Caco-2 (cell line): ENCODE measurements around the gene CDK5RAP3. TPM values are rescaled to one million over a fixed set of nuclear protein-coding genes. Genes with fewer than 3 reads are reported as not detected.

Source experiments
- Bru-seq: library from RNA; stranded (reverse); fragments of 400-500 nt; gene quantifications from one replicate; lab custom pipeline; 2021; lab: Mats Ljungman, UMichigan
- BruChase-seq, 2 experiments: library from RNA; stranded (reverse); fragments of 400-500 nt; gene quantifications; one replicate each; lab custom pipeline; 2021; lab: Mats Ljungman, UMichigan
- BruUV-seq: library from RNA; stranded (reverse); fragments of 400-500 nt; replicated peaks from 2 replicates; lab custom pipeline; 2021; lab: Mats Ljungman, UMichigan
- CTCF ChIA-PET: fragments of 300-600 bp; sonication (Branson Sonifier 250); formaldehyde crosslinking; loops from one replicate; lab custom pipeline; 2022; ENCODE audit warnings: antibody characterized with exemption; lab: Charles Lee
- POLR2A ChIA-PET: fragments of 300-600 bp; sonication (Branson Sonifier 250); formaldehyde crosslinking; loops from one replicate; lab custom pipeline; 2022; ENCODE audit warnings: antibody characterized with exemption; lab: Charles Lee
- DNase-seq, 2 experiments: peaks; one replicate each; pipeline versions ENCODE4 v3.0.0 to v3.0.0-alpha.2; 2020 to 2022
- H3K27me3 ChIP-seq: replicated peaks from 2 replicates; pipeline ENCODE4 v1.6.0; 2011; ENCODE audit warnings: low read length; ENCODE audit not compliant: control insufficient read depth, insufficient read depth
- H3K36me3 ChIP-seq: 2 replicates; pipeline ENCODE4 v1.5.1; 2011; ENCODE audit warnings: low read length; ENCODE audit not compliant: control insufficient read depth, insufficient read depth
- H3K4me1 ChIP-seq: fragments of 250-450 bp; sonication (Bioruptor Pico); 2 replicates; pipeline ENCODE4 v1.5.1; 2020; ENCODE audit warnings: mild to moderate bottlenecking
- H3K4me3 ChIP-seq: 2 replicates; pipeline ENCODE4 v1.5.1; 2011; ENCODE audit warnings: low read depth, mild to moderate bottlenecking, control low read depth, low read length
- H3K9me3 ChIP-seq: fragments of 250-450 bp; sonication (Bioruptor Pico); 2 replicates; pipeline ENCODE4 v1.5.1; 2020; ENCODE audit warnings: mild to moderate bottlenecking, moderate library complexity
- H3K27ac Mint-ChIP-seq: one replicate; pipeline ENCODE4 v1.8.0; 2022; ENCODE audit warnings: mixed read lengths; ENCODE audit not compliant: unreplicated experiment
- H3K27me3 Mint-ChIP-seq: one replicate; pipeline ENCODE4 v1.8.0; 2022; ENCODE audit warnings: mixed read lengths; ENCODE audit not compliant: insufficient read depth, unreplicated experiment
- H3K36me3 Mint-ChIP-seq: one replicate; pipeline ENCODE4 v1.8.0; 2022; ENCODE audit warnings: mild to moderate bottlenecking, mixed read lengths; ENCODE audit not compliant: insufficient read depth, unreplicated experiment
- H3K4me1 Mint-ChIP-seq: one replicate; pipeline ENCODE4 v1.8.0; 2022; ENCODE audit warnings: low read depth, mixed read lengths; ENCODE audit not compliant: unreplicated experiment
- H3K4me3 Mint-ChIP-seq: one replicate; pipeline ENCODE4 v1.8.0; 2022; ENCODE audit warnings: mild to moderate bottlenecking, moderate library complexity, mixed read lengths; ENCODE audit not compliant: unreplicated experiment
- H3K9me3 Mint-ChIP-seq: one replicate; pipeline ENCODE4 v1.8.0; 2022; ENCODE audit warnings: mixed read lengths; ENCODE audit not compliant: unreplicated experiment
- intact Hi-C: fragments of 100-400 bp; cut with micrococcal nuclease; formaldehyde crosslinking; loops from one replicate; pipeline ENCODE4 v1.10.0; 2022; ENCODE audit not compliant: unreplicated experiment
- long read RNA-seq: library from polyadenylated mRNA; stranded (forward); transcript quantifications from one replicate; pipeline ENCODE4 v2.0.0, GENCODE V29; 2022
- total RNA-seq: library from RNA; stranded (reverse); gene quantifications from 2 replicates; pipeline ENCODE4 v1.2.3, GENCODE V29; 2022
- TF ChIP-seq, protein P1 (sequence below), 2 experiments: fragments of 200-600 bp in 1 of 2; IDR thresholded peaks; 1 replicate in 1 of 2; 2 replicates in 1 of 2; pipeline versions ENCODE4 v1.5.1 to v1.8.0; 2011 to 2022; ENCODE audit warnings: antibody characterized with exemption in 1 of 2, control low read depth in 1 of 2, inconsistent platforms in 1 of 2, low read depth in 1 of 2, low read length in 1 of 2, mild to moderate bottlenecking in 1 of 2, moderate library complexity in 1 of 2; ENCODE audit not compliant: insufficient read depth in 1 of 2, severe bottlenecking in 1 of 2, unreplicated experiment in 1 of 2

CDK5RAP3 gene
- total RNA-seq (425 and 427 TPM in 2 replicates), Bru-seq, nascent RNA (percentile 83 among the genes with signal in this experiment), BruChase-seq, experiment 1, labeled RNA remaining after a 2-hour chase (percentile 93 among the genes with signal in this experiment), BruChase-seq, experiment 2, labeled RNA remaining after a 6-hour chase (percentile 97 among the genes with signal in this experiment)
- long read RNA-seq, transcript CDK5RAP3-217 (13 exons, 2,609 nt), result minor isoform, 5 of 569 reads
- long read RNA-seq, transcript CDK5RAP3-201 (14 exons, 1,866 nt), result major isoform, 222 of 569 reads
- long read RNA-seq, transcript CDK5RAP3-231 (12 exons, 2,759 nt), result minor isoform, 117 of 569 reads
- long read RNA-seq, partial matches to known transcripts, result 112 of 569 reads
- long read RNA-seq, other reads (novel, unspliced or antisense), result 106 of 569 reads

GRCh38 chr17:47970725-47971499 lies at the start of gene CDK5RAP3:
Gene CDK5RAP3, plus strand, starts transcription at chr17:47971113. Its CDS starts 34 bp downstream, at chr17:47971147.
- Mint-ChIP-seq H3K27ac (peak within 1 kb of the TSS; percentile 92), H3K9me3 (no peaks in the 10 kb centered on the region), H3K27me3 (no peaks in the 10 kb centered on the region), H3K36me3 (peaks cover 24% of the 10 kb centered on the region), H3K4me3 (peak within 1 kb of the TSS; percentile 94), H3K4me1 (peaks cover 30% of the 10 kb centered on the region)
- peak; percentile 100 for DNase-seq
- no peaks in the 10 kb centered on the region for H3K9me3 ChIP-seq
- no peaks in the 10 kb centered on the region for H3K27me3 ChIP-seq
- no TSS peak for BruUV-seq
- TF ChIP-seq, protein P1, sequence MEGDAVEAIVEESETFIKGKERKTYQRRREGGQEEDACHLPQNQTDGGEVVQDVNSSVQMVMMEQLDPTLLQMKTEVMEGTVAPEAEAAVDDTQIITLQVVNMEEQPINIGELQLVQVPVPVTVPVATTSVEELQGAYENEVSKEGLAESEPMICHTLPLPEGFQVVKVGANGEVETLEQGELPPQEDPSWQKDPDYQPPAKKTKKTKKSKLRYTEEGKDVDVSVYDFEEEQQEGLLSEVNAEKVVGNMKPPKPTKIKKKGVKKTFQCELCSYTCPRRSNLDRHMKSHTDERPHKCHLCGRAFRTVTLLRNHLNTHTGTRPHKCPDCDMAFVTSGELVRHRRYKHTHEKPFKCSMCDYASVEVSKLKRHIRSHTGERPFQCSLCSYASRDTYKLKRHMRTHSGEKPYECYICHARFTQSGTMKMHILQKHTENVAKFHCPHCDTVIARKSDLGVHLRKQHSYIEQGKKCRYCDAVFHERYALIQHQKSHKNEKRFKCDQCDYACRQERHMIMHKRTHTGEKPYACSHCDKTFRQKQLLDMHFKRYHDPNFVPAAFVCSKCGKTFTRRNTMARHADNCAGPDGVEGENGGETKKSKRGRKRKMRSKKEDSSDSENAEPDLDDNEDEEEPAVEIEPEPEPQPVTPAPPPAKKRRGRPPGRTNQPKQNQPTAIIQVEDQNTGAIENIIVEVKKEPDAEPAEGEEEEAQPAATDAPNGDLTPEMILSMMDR (IDR thresholded peaks at IDR 0.05; ENCODE audit: insufficient read depth in 1 of 2, low read depth in 1 of 2, low read length in 1 of 2, severe bottlenecking in 1 of 2, unreplicated experiment in 1 of 2), result peak; percentile 99 to 100
- H3K4me3 ChIP-seq, result peak within 1 kb of the TSS; percentile 72
- POLR2A ChIA-PET, result interaction anchor here (0.5 to 3.2 kb wide), 37 partner anchors 10 to 850 kb away, joined by 3 to 70 read pairs (median 5); partner anchors contain the start of genes LRRC46, MRPL10, NFE2L1 and PNPO
- intact Hi-C loops, result loop anchor here (1.0 to 2.0 kb wide), 7 partner anchors 14 to 130 kb away; partner anchors contain the start of genes CBX1, NFE2L1, PRR15L and SCRN2
- peaks cover 40% of the 10 kb centered on the region for H3K4me1 ChIP-seq
- H3K36me3 ChIP-seq, result peaks cover 3% of the 10 kb centered on the region; the same call in 1 of the 2 replicates
- CTCF ChIA-PET, result interaction anchor here (0.5 to 7.0 kb wide), 61 partner anchors 10 to 1026 kb away, joined by 3 to 219 read pairs (median 4); partner anchors contain the start of genes CBX1, LRRC46, MRPL10 and NFE2L1

- ChIA-PET CTCF (interaction anchor here (0.6 to 1.6 kb wide), 4 partner anchors 14 to 46 kb away, joined by 4 to 8 read pairs (median 6); partner anchors contain the start of genes CDK5RAP3 and PNPO), POLR2A (interaction anchor here (1.0 kb wide), 1 partner anchor 45 kb away, joined by 3 read pairs; no protein-coding TSS in a partner anchor)
- Histone ChIP-seq H3K36me3 (peaks cover 2% of the 10 kb centered on the region; the same call in 1 of the 2 replicates), H3K27me3 (no peaks in the 10 kb centered on the region), H3K4me3 (no peak overlapping the region), H3K4me1 (no peaks in the 10 kb centered on the region), H3K9me3 (no peaks in the 10 kb centered on the region)
- Mint-ChIP-seq H3K4me3 (no peak overlapping the region), H3K27me3 (no peaks in the 10 kb centered on the region), H3K9me3 (no peaks in the 10 kb centered on the region), H3K27ac (no peak overlapping the region), H3K36me3 (peaks cover 35% of the 10 kb centered on the region), H3K4me1 (no peaks in the 10 kb centered on the region)
- no TSS peak for BruUV-seq
- DNase-seq, result no peak
- intact Hi-C loops, result no loop called here
- TF ChIP-seq, protein P1 (IDR thresholded peaks at IDR 0.05; ENCODE audit: insufficient read depth in 1 of 2, low read depth in 1 of 2, low read length in 1 of 2, severe bottlenecking in 1 of 2, unreplicated experiment in 1 of 2), result no peak
Observed at GRCh38 chr17:47924785-47925677, 45.9 kb upstream of the CDK5RAP3 start.
